ENCODE measurements around the gene DNASE1. TPM values are rescaled to one million over a fixed set of nuclear protein-coding genes. Genes with fewer than 3 reads are reported as not detected.

Gene DNASE1
- polyA plus RNA-seq, 1 of the 3 experiments (the other 2 are of a cell fraction) = 19.8 TPM

GRCh38 chr16:3650631-3651265, 3.7 kb upstream of the DNASE1 start:
- Histone ChIP-seq H3K27me3 (ENCODE audit: insufficient read depth) (no peaks in the 10 kb centered on the region), H3K27ac (ENCODE audit: low read depth in 2 of 2, low read length in 1 of 2) (no peak overlapping the region), H2AFZ (ENCODE audit: low read depth) (no peak overlapping the region), H3K36me3 (replicated peaks in 1 of 2; ENCODE audit: control insufficient read depth in 1 of 2, insufficient read depth in 2 of 2, low read length in 1 of 2) (peaks cover 4 to 27% of the 10 kb centered on the region in 2 experiments), H3K4me3 (ENCODE audit: low read depth in 2 of 2, low read length in 1 of 2) (no peak overlapping the region), H4K20me1 (ENCODE audit: insufficient read depth) (no peaks in the 10 kb centered on the region), H3F3A (replicated peaks; ENCODE audit: insufficient read depth) (no peaks in the 10 kb centered on the region), H3K9ac (no peak overlapping the region), H3K9me3 (no peaks in the 10 kb centered on the region), H3K79me2 (ENCODE audit: insufficient read depth) (no peaks in the 10 kb centered on the region), H3K4me2 (no peak overlapping the region), H3K4me1 (ENCODE audit: control insufficient read depth in 1 of 2, insufficient read depth in 2 of 2, low read depth in 1 of 2, low read length in 1 of 2) (peaks cover 0 to 2% of the 10 kb centered on the region in 2 experiments; a peak in 1 of 4 replicates), H3K9me2 (no peaks in the 10 kb centered on the region)
- no peak for DNase-seq
- 96% methylated on average over 13 of the region's 13 CpGs for WGBS (ENCODE audit: low lambda C conversion rate)
- ChIA-PET CTCF (no interaction called here), POLR2A (no interaction called here)
- TF ChIP-seq JUND (IDR thresholded peaks at IDR 0.05) (no peak), TCF12 (IDR thresholded peaks at IDR 0.05) (no peak), TAF1 (IDR thresholded peaks at IDR 0.05; ENCODE audit: borderline replicate concordance, low read depth, low read length) (no peak), GABPA (IDR thresholded peaks at IDR 0.05; ENCODE audit: low read depth) (no peak), ZBTB33 (IDR thresholded peaks at IDR 0.05; ENCODE audit: borderline replicate concordance, low read depth) (no peak), MXI1 (IDR thresholded peaks at IDR 0.05; ENCODE audit: low read depth, low read length) (no peak), CTCF (IDR thresholded peaks at IDR 0.05) (no peak), REST (IDR thresholded peaks at IDR 0.05; ENCODE audit: low read depth, low read length) (no peak), RFX5 (IDR thresholded peaks at IDR 0.05; ENCODE audit: low read length) (no peak), RXRA (IDR thresholded peaks at IDR 0.05; ENCODE audit: borderline replicate concordance, low read depth) (no peak), RAD21 (IDR thresholded peaks at IDR 0.05; ENCODE audit: low read length) (no peak), CHD2 (IDR thresholded peaks at IDR 0.05; ENCODE audit: low read length, partially characterized antibody) (no peak), NRF1 (IDR thresholded peaks at IDR 0.05; ENCODE audit: low read depth, low read length) (no peak), SIN3A (IDR thresholded peaks at IDR 0.05; ENCODE audit: borderline replicate concordance, low read depth, low read length) (no peak), YY1 (IDR thresholded peaks at IDR 0.05; ENCODE audit: low read depth) (no peak), NFIC (IDR thresholded peaks at IDR 0.05; ENCODE audit: borderline replicate concordance) (no peak), EP300 (IDR thresholded peaks at IDR 0.05; ENCODE audit: borderline replicate concordance in 1 of 2, low read depth in 1 of 2, low read length in 1 of 2) (no peak)

Measured in SK-N-SH (cell line).